HepG2 (cell line): ENCODE results near the gene MRPL38. TPM values are rescaled to one million over a fixed set of nuclear protein-coding genes. Genes with fewer than 3 reads are reported as not detected.

ENCODE experiments used
- ATF1 ChIP-seq: IDR thresholded peaks from 2 replicates; pipeline ENCODE4 v1.6.1; 2016; ENCODE audit warnings: mild to moderate bottlenecking, control low read depth
- CHD2 ChIP-seq: IDR thresholded peaks from 2 replicates; pipeline ENCODE4 v1.6.1; 2011; ENCODE audit warnings: low read depth, low read length, improper control_type of control experiment
- HINFP ChIP-seq: sonication (generic); formaldehyde crosslinking; IDR thresholded peaks from 2 replicates; pipeline ENCODE4 v1.4.0; 2020; ENCODE audit warnings: low read depth, mild to moderate bottlenecking, missing genetic modification reagents
- HIVEP1 ChIP-seq: sonication (generic); formaldehyde crosslinking; IDR thresholded peaks from 2 replicates; pipeline ENCODE4 v1.4.0; 2020; ENCODE audit warnings: mild to moderate bottlenecking, missing genetic modification reagents
- HMG20A ChIP-seq: IDR thresholded peaks from 2 replicates; pipeline ENCODE4 v1.6.1; 2016; ENCODE audit warnings: borderline replicate concordance
- HOXA5 ChIP-seq: sonication (generic); formaldehyde crosslinking; IDR thresholded peaks from 2 replicates; pipeline ENCODE4 v1.4.0; 2020; ENCODE audit warnings: missing genetic modification reagents
- IRF9 ChIP-seq: sonication (generic); formaldehyde crosslinking; IDR thresholded peaks from 2 replicates; pipeline ENCODE4 v1.8.0; 2022; ENCODE audit warnings: missing genetic modification reagents, mild to moderate bottlenecking, borderline replicate concordance
- MED1 ChIP-seq: sonication (generic); formaldehyde crosslinking; IDR thresholded peaks from 2 replicates; pipeline ENCODE4 v1.4.0; 2020; ENCODE audit warnings: missing genetic modification reagents
- MZF1 ChIP-seq: sonication (generic); formaldehyde crosslinking; IDR thresholded peaks from 2 replicates; pipeline ENCODE4 v1.8.1; 2023; ENCODE audit warnings: mild to moderate bottlenecking, missing genetic modification reagents, borderline replicate concordance
- NFE2L1 ChIP-seq: sonication (generic); formaldehyde crosslinking; IDR thresholded peaks from 2 replicates; pipeline ENCODE4 v1.4.0; 2020; ENCODE audit warnings: missing genetic modification reagents, mild to moderate bottlenecking, borderline replicate concordance
- ONECUT2 ChIP-seq: sonication (generic); formaldehyde crosslinking; IDR thresholded peaks from 2 replicates; pipeline ENCODE4 v1.4.0; 2020; ENCODE audit warnings: missing genetic modification reagents
- PBX2 ChIP-seq: IDR thresholded peaks from 2 replicates; pipeline ENCODE4 v1.6.1; 2016; ENCODE audit warnings: control low read depth
- PREB ChIP-seq: sonication (generic); formaldehyde crosslinking; IDR thresholded peaks from 2 replicates; pipeline ENCODE4 v1.4.0; 2020; ENCODE audit warnings: missing genetic modification reagents
- ZMAT5 ChIP-seq: sonication (generic); formaldehyde crosslinking; IDR thresholded peaks from 2 replicates; pipeline ENCODE4 v1.5.0; 2020; ENCODE audit warnings: mild to moderate bottlenecking, low read depth, missing genetic modification reagents, borderline replicate concordance
- ZNF12 ChIP-seq: sonication (generic); formaldehyde crosslinking; IDR thresholded peaks from 2 replicates; pipeline ENCODE4 v1.5.0; 2020; ENCODE audit warnings: missing genetic modification reagents
- ZNF224 ChIP-seq: sonication (generic); formaldehyde crosslinking; IDR thresholded peaks from 2 replicates; pipeline ENCODE4 v1.5.0; 2020; ENCODE audit warnings: mild to moderate bottlenecking, missing genetic modification reagents
- ZNF496 ChIP-seq: sonication (generic); formaldehyde crosslinking; IDR thresholded peaks from 2 replicates; pipeline ENCODE4 v1.8.1; 2023; ENCODE audit warnings: mild to moderate bottlenecking, moderate library complexity, missing genetic modification reagents; ENCODE audit not compliant: insufficient replicate concordance
- ZNF766 ChIP-seq: sonication (generic); formaldehyde crosslinking; IDR thresholded peaks from 2 replicates; pipeline ENCODE4 v1.5.0; 2020; ENCODE audit warnings: missing genetic modification reagents, borderline replicate concordance
- ZNF780A ChIP-seq: sonication (generic); formaldehyde crosslinking; IDR thresholded peaks from 2 replicates; pipeline ENCODE4 v1.8.0; 2022; ENCODE audit warnings: mild to moderate bottlenecking, missing genetic modification reagents, moderate library complexity
- ZNF781 ChIP-seq: sonication (generic); formaldehyde crosslinking; IDR thresholded peaks from 2 replicates; pipeline ENCODE4 v1.5.1; 2020; ENCODE audit warnings: borderline replicate concordance, mild to moderate bottlenecking, missing genetic modification reagents; ENCODE audit errors: not compliant biosample characterization
- ZNF816 ChIP-seq: sonication (generic); formaldehyde crosslinking; IDR thresholded peaks from 2 replicates; pipeline ENCODE4 v1.8.0; 2022; ENCODE audit warnings: missing genetic modification reagents, mild to moderate bottlenecking, borderline replicate concordance
- polyA plus RNA-seq, 8 experiments: library from polyadenylated mRNA; depleted of rRNA in 3 of 8; stranded (reverse) in 7 of 8; unstranded in 1 of 8; fragments of >200 nt; fragmentation: Illumina TruSeq in 4 of 8; extraction: Trizol in 4 of 8; gene quantifications; 2 replicates each; pipeline versions ENCODE4 v1.2.1 to v1.2.3, GENCODE V29; 2011 to 2016; ENCODE audit warnings: low read depth in 4 of 8, missing spikeins in 1 of 8, mixed read lengths in 1 of 8; ENCODE audit not compliant: insufficient read depth in 1 of 8
- total RNA-seq, 5 experiments: library from RNA; depleted of rRNA; stranded (reverse); fragments of >200 nt; fragmentation: Illumina TruSeq; extraction: Trizol; gene quantifications; 2 replicates each; pipeline ENCODE4 v1.2.3, GENCODE V29; 2016; ENCODE audit warnings: low read depth in 1 of 5

Gene MRPL38
- total and polyA plus RNA-seq, 2 of the 13 experiments (the other 11 are each of a cell fraction or from before 2014, with no cell fraction given) = 83.7 to 125 TPM

GRCh38 chr17:75872434-75873351, 32.0 kb downstream of the MRPL38 start (continued):
- peak; percentile 94 for TF ChIP-seq ZNF224 (CRISPR knock-in tag)
- TF ChIP-seq ZNF766 (CRISPR knock-in tag) = peak; percentile 81
- no peak for TF ChIP-seq ONECUT2 (CRISPR knock-in tag)
- no peak for TF ChIP-seq ATF1 (CRISPR knock-in tag)
- 0 out of 2 replicates have a peak, but pooled peaks have one; percentile 72 for TF ChIP-seq IRF9 (CRISPR knock-in tag)
- peak; percentile 13 for TF ChIP-seq ZNF781 (CRISPR knock-in tag)
- TF ChIP-seq PREB (CRISPR knock-in tag) = peak; percentile 60; the same call in 1 of the 2 replicates
- TF ChIP-seq NFE2L1 (CRISPR knock-in tag) = peak; percentile 45; the same call in 1 of the 2 replicates
- peak; percentile 96; the same call in 1 of the 2 replicates for TF ChIP-seq HOXA5 (CRISPR knock-in tag)
- TF ChIP-seq MED1 (CRISPR knock-in tag) = peak; percentile 97
- peak; percentile 92 for TF ChIP-seq HIVEP1
- TF ChIP-seq ZNF496 (CRISPR knock-in tag) = no peak
- TF ChIP-seq ZNF780A = no peak
- TF ChIP-seq HINFP (CRISPR knock-in tag) = no peak; the same call in 1 of the 2 replicates
- no peak for TF ChIP-seq ZMAT5 (CRISPR knock-in tag)
- TF ChIP-seq ZNF12 = peak; percentile 67; the same call in 1 of the 2 replicates
- 0 out of 2 replicates have a peak, but pooled peaks have one; percentile 67 for TF ChIP-seq ZNF816 (CRISPR knock-in tag)
- no peak for TF ChIP-seq PBX2 (CRISPR knock-in tag)
- no peak for TF ChIP-seq MZF1 (CRISPR knock-in tag)
- peak; percentile 82 for TF ChIP-seq HMG20A (CRISPR knock-in tag)
- TF ChIP-seq CHD2 = no peak
